ENCODE data around the gene TOMM7. TPM values are rescaled to one million over a fixed set of nuclear protein-coding genes. Genes with fewer than 3 reads are reported as not detected.

Gene TOMM7
- polyA plus RNA-seq, 1 of the 3 experiments (the other 2 are of a cell fraction), result 546 TPM

GRCh38 chr7:22855049-22855392 is 32.4 kb upstream of the TOMM7 start:
- WGBS (ENCODE audit: low lambda C conversion rate), result 31% methylated on average over 9 of the region's 9 CpGs
- H3K9me2 ChIP-seq, result no peaks in the 10 kb centered on the region
- no peaks in the 10 kb centered on the region for H3K9me3 ChIP-seq
- peak overlapping the region; percentile 78 for H3K4me2 ChIP-seq
- H3K79me2 ChIP-seq (ENCODE audit: insufficient read depth), result no peaks in the 10 kb centered on the region
- DNase-seq, result no peak
- ChIA-PET POLR2A (no interaction called here), CTCF (interaction anchor here (1.0 to 1.3 kb wide), 2 partner anchors 22 to 73 kb away, joined by 3 to 4 read pairs; no protein-coding TSS in a partner anchor)
- H3F3A ChIP-seq (replicated peaks; ENCODE audit: insufficient read depth), result peaks cover 21% of the 10 kb centered on the region
- H3K27ac ChIP-seq (ENCODE audit: low read depth in 2 of 2, low read length in 1 of 2), result peak overlapping the region in 1 of 2 experiments; percentile 51; a peak in 2 of 4 replicates
- H3K27me3 ChIP-seq (ENCODE audit: insufficient read depth), result peaks cover 20% of the 10 kb centered on the region; the same call in 1 of the 2 replicates
- peak overlapping the region; percentile 63; the same call in 1 of the 2 replicates for H3K9ac ChIP-seq
- peaks cover 0 to 2% of the 10 kb centered on the region in 2 experiments for H3K36me3 ChIP-seq (replicated peaks in 1 of 2; ENCODE audit: control insufficient read depth in 1 of 2, insufficient read depth in 2 of 2, low read length in 1 of 2)
- peak overlapping the region; percentile 95; the same call in 1 of the 2 replicates for H2AFZ ChIP-seq (ENCODE audit: low read depth)
- TF ChIP-seq NFIC (IDR thresholded peaks at IDR 0.05; ENCODE audit: borderline replicate concordance) (no peak), EP300 (IDR thresholded peaks at IDR 0.05; ENCODE audit: borderline replicate concordance in 1 of 2, low read depth in 1 of 2, low read length in 1 of 2) (no peak), MXI1 (IDR thresholded peaks at IDR 0.05; ENCODE audit: low read depth, low read length) (no peak), SMC3 (IDR thresholded peaks at IDR 0.05; ENCODE audit: low read depth, low read length) (no peak), RAD21 (IDR thresholded peaks at IDR 0.05; ENCODE audit: low read length) (no peak), RCOR1 (IDR thresholded peaks at IDR 0.05; ENCODE audit: low read length) (no peak), GATA2 (CRISPR knock-in tag; IDR thresholded peaks at IDR 0.05) (no peak)
- TF ChIP-seq, protein P1, sequence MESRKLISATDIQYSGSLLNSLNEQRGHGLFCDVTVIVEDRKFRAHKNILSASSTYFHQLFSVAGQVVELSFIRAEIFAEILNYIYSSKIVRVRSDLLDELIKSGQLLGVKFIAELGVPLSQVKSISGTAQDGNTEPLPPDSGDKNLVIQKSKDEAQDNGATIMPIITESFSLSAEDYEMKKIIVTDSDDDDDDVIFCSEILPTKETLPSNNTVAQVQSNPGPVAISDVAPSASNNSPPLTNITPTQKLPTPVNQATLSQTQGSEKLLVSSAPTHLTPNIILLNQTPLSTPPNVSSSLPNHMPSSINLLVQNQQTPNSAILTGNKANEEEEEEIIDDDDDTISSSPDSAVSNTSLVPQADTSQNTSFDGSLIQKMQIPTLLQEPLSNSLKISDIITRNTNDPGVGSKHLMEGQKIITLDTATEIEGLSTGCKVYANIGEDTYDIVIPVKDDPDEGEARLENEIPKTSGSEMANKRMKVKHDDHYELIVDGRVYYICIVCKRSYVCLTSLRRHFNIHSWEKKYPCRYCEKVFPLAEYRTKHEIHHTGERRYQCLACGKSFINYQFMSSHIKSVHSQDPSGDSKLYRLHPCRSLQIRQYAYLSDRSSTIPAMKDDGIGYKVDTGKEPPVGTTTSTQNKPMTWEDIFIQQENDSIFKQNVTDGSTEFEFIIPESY (IDR thresholded peaks at IDR 0.05; ENCODE audit: borderline replicate concordance, low read depth), result no peak
- H3K4me1 ChIP-seq (ENCODE audit: control insufficient read depth in 1 of 2, insufficient read depth in 2 of 2, low read depth in 1 of 2, low read length in 1 of 2), result peaks cover 0 to 7% of the 10 kb centered on the region in 2 experiments; a peak in 3 of 4 replicates
- peak overlapping the region; percentile 54 to 55; a peak in 3 of 4 replicates for H3K4me3 ChIP-seq (ENCODE audit: low read depth in 2 of 2, low read length in 1 of 2)
- no peaks in the 10 kb centered on the region for H4K20me1 ChIP-seq (ENCODE audit: insufficient read depth)

DNA sequence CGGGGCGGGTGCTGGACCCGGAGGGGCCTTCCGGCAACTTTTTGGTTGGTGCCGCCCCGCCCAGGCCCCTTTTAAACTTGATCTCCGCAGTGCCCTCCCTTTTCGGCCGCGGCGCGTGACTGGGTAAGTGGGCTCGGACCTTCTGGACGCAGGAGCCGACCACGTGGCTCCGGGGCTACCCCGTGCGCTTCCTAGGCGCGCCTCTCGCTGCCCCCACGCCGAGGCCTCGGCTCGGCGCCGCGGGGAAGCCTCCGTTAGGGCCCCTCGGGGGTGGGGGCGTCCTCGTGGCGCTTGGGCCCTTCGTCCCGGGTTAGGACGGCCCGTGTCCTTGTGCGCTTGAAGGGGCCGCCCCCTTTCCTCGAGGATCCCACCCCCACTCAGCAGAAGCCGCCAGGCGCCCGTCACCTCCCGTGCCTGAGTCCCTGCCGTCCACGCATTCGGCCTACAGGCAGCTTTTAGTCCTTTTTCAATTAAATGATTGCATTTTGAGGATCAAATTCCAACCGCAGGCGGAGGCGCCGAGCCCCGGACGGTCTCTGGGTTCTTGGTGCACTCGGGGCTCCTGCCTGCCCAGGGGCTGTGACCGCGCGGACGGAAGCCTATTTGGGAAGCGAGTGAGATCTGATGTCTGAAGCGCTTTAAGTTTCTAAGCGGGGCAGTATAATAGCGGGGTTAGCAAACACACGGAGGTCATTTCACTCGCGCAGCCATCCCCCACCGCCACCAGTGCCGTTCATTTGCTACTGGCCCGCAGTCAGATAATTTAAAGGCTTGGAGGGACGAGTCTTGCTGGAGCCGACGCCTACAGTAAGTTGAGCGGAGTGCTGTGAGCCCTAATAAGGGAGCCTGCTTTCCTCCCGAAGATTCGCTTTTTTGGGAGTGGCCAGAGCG is 31.8 kb upstream of the TOMM7 start:
- 4% methylated on average over 46 of the region's 76 CpGs for WGBS (ENCODE audit: low lambda C conversion rate)
- TF ChIP-seq EZH2phosphoT487 (IDR thresholded peaks at IDR 0.05; ENCODE audit: borderline replicate concordance, low read depth), result no peak
- no peak for TF ChIP-seq GATA2 (CRISPR knock-in tag; IDR thresholded peaks at IDR 0.05)
- TF ChIP-seq MXI1 (IDR thresholded peaks at IDR 0.05; ENCODE audit: low read depth, low read length), result no peak
- TF ChIP-seq GABPA (IDR thresholded peaks at IDR 0.05; ENCODE audit: low read depth), result no peak
- no peak; the same call in 1 of the 2 replicates for TF ChIP-seq TAF1 (IDR thresholded peaks at IDR 0.05; ENCODE audit: borderline replicate concordance, low read depth, low read length)
- no peak for TF ChIP-seq JUND (IDR thresholded peaks at IDR 0.05)
- TF ChIP-seq, protein P2, sequence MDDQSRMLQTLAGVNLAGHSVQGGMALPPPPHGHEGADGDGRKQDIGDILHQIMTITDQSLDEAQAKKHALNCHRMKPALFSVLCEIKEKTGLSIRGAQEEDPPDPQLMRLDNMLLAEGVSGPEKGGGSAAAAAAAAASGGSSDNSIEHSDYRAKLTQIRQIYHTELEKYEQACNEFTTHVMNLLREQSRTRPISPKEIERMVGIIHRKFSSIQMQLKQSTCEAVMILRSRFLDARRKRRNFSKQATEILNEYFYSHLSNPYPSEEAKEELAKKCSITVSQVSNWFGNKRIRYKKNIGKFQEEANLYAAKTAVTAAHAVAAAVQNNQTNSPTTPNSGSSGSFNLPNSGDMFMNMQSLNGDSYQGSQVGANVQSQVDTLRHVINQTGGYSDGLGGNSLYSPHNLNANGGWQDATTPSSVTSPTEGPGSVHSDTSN (IDR thresholded peaks at IDR 0.05), result no peak
- TF ChIP-seq TEAD4 (IDR thresholded peaks at IDR 0.05; ENCODE audit: borderline replicate concordance, insufficient read depth), result no peak
- TF ChIP-seq SMC3 (IDR thresholded peaks at IDR 0.05; ENCODE audit: low read depth, low read length), result no peak
- TF ChIP-seq RCOR1 (IDR thresholded peaks at IDR 0.05; ENCODE audit: low read length), result no peak
- TF ChIP-seq ELF1 (IDR thresholded peaks at IDR 0.05), result no peak
- TF ChIP-seq NRF1 (IDR thresholded peaks at IDR 0.05; ENCODE audit: low read depth, low read length), result no peak
- no peak for TF ChIP-seq YY1 (IDR thresholded peaks at IDR 0.05; ENCODE audit: low read depth)
- TF ChIP-seq FOXJ3 (CRISPR knock-in tag; IDR thresholded peaks at IDR 0.05), result no peak
- TF ChIP-seq, protein P1 (IDR thresholded peaks at IDR 0.05; ENCODE audit: borderline replicate concordance, low read depth), result no peak
- no peak for TF ChIP-seq NFIC (IDR thresholded peaks at IDR 0.05; ENCODE audit: borderline replicate concordance)
- no peak for TF ChIP-seq RXRA (IDR thresholded peaks at IDR 0.05; ENCODE audit: borderline replicate concordance, low read depth)
- TF ChIP-seq RAD21 (IDR thresholded peaks at IDR 0.05; ENCODE audit: low read length), result no peak
- 0 out of 2 replicates have a peak, but pooled peaks have one; percentile 16 for TF ChIP-seq POLR2AphosphoS5 (IDR thresholded peaks at IDR 0.05; ENCODE audit: low read depth, low read length)

More for the DNA sequence above, 31.8 kb upstream of the TOMM7 start:
- Histone ChIP-seq H3K4me2 (peak overlapping the region; percentile 78), H3K36me3 (replicated peaks in 1 of 2; ENCODE audit: control insufficient read depth in 1 of 2, insufficient read depth in 2 of 2, low read length in 1 of 2) (peaks cover 0 to 2% of the 10 kb centered on the region in 2 experiments), H3K27ac (ENCODE audit: low read depth in 2 of 2, low read length in 1 of 2) (peak overlapping the region in 1 of 2 experiments; percentile 51; a peak in 2 of 4 replicates), H3K9me3 (no peaks in the 10 kb centered on the region), H3K79me2 (ENCODE audit: insufficient read depth) (no peaks in the 10 kb centered on the region), H3K9me2 (no peaks in the 10 kb centered on the region), H3K4me3 (ENCODE audit: low read depth in 2 of 2, low read length in 1 of 2) (peak overlapping the region; percentile 54 to 55), H2AFZ (ENCODE audit: low read depth) (peak overlapping the region; percentile 95), H4K20me1 (ENCODE audit: insufficient read depth) (no peaks in the 10 kb centered on the region), H3K27me3 (ENCODE audit: insufficient read depth) (peaks cover 20% of the 10 kb centered on the region; the same call in 1 of the 2 replicates), H3K9ac (peak overlapping the region; percentile 63), H3F3A (replicated peaks; ENCODE audit: insufficient read depth) (peaks cover 16% of the 10 kb centered on the region), H3K4me1 (ENCODE audit: control insufficient read depth in 1 of 2, insufficient read depth in 2 of 2, low read depth in 1 of 2, low read length in 1 of 2) (peaks cover 0 to 7% of the 10 kb centered on the region in 2 experiments; a peak in 3 of 4 replicates)
- DNase-seq, result peak; percentile 29
- ChIA-PET CTCF (interaction anchor here (0.7 to 1.4 kb wide), 4 partner anchors 9 to 41 kb away, joined by 3 read pairs; no protein-coding TSS in a partner anchor), POLR2A (no interaction called here)
